DOHH2 (cell line): ENCODE results near the gene SAE1.

Experiments
- H3F3A ChIP-seq: fragments of 200-600 bp; sonication (generic), shearing (Covaris generic); 2 replicates; pipeline ENCODE4 v1.6.0; 2016; ENCODE audit warnings: antibody characterized with exemption, mild to moderate bottlenecking; ENCODE audit not compliant: control insufficient read depth, insufficient read depth
- H3K27ac ChIP-seq: fragments of 200-600 bp; sonication (generic); 2 replicates; pipeline ENCODE4 v1.5.1; 2014; ENCODE audit warnings: low read depth, mild to moderate bottlenecking, low read length, moderate library complexity
- H3K27me3 ChIP-seq: fragments of 200-600 bp; sonication (generic); 2 replicates; pipeline ENCODE4 v1.6.1; 2014; ENCODE audit warnings: mild to moderate bottlenecking, low read length, mixed read lengths; ENCODE audit not compliant: control insufficient read depth
- H3K36me3 ChIP-seq: fragments of 200-600 bp; sonication (generic); 2 replicates; pipeline ENCODE4 v1.6.1; 2014; ENCODE audit warnings: mild to moderate bottlenecking, low read length, moderate library complexity, mixed read lengths; ENCODE audit not compliant: control insufficient read depth
- H3K4me1 ChIP-seq: fragments of 200-600 bp; sonication (generic); 2 replicates; pipeline ENCODE4 v1.6.1; 2014; ENCODE audit warnings: mild to moderate bottlenecking, low read length, mixed read lengths; ENCODE audit not compliant: control insufficient read depth
- H3K4me2 ChIP-seq: fragments of 200-600 bp; sonication (generic); 2 replicates; pipeline ENCODE4 v1.6.0; 2014; ENCODE audit warnings: mild to moderate bottlenecking, low read length, moderate library complexity
- H3K4me3 ChIP-seq: fragments of 200-600 bp; sonication (generic); 2 replicates; pipeline ENCODE4 v1.5.1; 2014; ENCODE audit warnings: mild to moderate bottlenecking, low read length, mixed read lengths
- H3K79me2 ChIP-seq: fragments of 200-600 bp; sonication (generic); 2 replicates; pipeline ENCODE4 v1.6.1; 2014; ENCODE audit warnings: mild to moderate bottlenecking, low read length, mixed read lengths; ENCODE audit not compliant: control insufficient read depth
- H3K9me2 ChIP-seq: fragments of 200-600 bp; sonication (generic); replicated peaks from 2 replicates; pipeline ENCODE4 v1.6.1; 2014; ENCODE audit warnings: mild to moderate bottlenecking, low read length, mixed read lengths; ENCODE audit not compliant: control insufficient read depth
- H3K9me3 ChIP-seq: fragments of 200-600 bp; sonication (generic); 2 replicates; pipeline ENCODE4 v1.6.1; 2014; ENCODE audit warnings: antibody characterized with exemption, low read length, mixed read lengths; ENCODE audit not compliant: control insufficient read depth, insufficient read depth
- H4K20me1 ChIP-seq: fragments of 200-600 bp; sonication (generic); 2 replicates; pipeline ENCODE4 v1.6.0; 2014; ENCODE audit warnings: low read depth, mild to moderate bottlenecking, antibody characterized with exemption, low read length, moderate library complexity; ENCODE audit not compliant: control insufficient read depth, insufficient read depth
- EZH2phosphoT487 ChIP-seq: fragments of 200-600 bp; sonication (generic); IDR thresholded peaks from 2 replicates; pipeline ENCODE4 v1.6.1; 2017; ENCODE audit warnings: borderline replicate concordance, mild to moderate bottlenecking, antibody characterized with exemption, low read length, moderate library complexity, mixed read lengths
- TF ChIP-seq, protein P1 (sequence below): fragments of 200-600 bp; sonication (generic); IDR thresholded peaks from one replicate; pipeline ENCODE4 v1.5.1; 2014; ENCODE audit warnings: antibody characterized with exemption, mild to moderate bottlenecking, low read depth, low read length; ENCODE audit not compliant: poor library complexity, severe bottlenecking

Gene SAE1

GRCh38 chr19:47132194-47132852 lies 1.7 kb downstream of the SAE1 start:
- Histone ChIP-seq H3K79me2 (peaks cover 67% of the 10 kb centered on the region), H3K9me3 (no peaks in the 10 kb centered on the region), H3K27me3 (no peaks in the 10 kb centered on the region), H4K20me1 (peaks cover 27% of the 10 kb centered on the region), H3K4me3 (peak overlapping the region; percentile 92), H3K9me2 (no peaks in the 10 kb centered on the region), H3K27ac (no peak overlapping the region), H3F3A (no peaks in the 10 kb centered on the region), H3K4me1 (peaks cover 34% of the 10 kb centered on the region), H3K4me2 (peak overlapping the region; percentile 68), H3K36me3 (peaks cover 62% of the 10 kb centered on the region)
- TF ChIP-seq, protein P1, sequence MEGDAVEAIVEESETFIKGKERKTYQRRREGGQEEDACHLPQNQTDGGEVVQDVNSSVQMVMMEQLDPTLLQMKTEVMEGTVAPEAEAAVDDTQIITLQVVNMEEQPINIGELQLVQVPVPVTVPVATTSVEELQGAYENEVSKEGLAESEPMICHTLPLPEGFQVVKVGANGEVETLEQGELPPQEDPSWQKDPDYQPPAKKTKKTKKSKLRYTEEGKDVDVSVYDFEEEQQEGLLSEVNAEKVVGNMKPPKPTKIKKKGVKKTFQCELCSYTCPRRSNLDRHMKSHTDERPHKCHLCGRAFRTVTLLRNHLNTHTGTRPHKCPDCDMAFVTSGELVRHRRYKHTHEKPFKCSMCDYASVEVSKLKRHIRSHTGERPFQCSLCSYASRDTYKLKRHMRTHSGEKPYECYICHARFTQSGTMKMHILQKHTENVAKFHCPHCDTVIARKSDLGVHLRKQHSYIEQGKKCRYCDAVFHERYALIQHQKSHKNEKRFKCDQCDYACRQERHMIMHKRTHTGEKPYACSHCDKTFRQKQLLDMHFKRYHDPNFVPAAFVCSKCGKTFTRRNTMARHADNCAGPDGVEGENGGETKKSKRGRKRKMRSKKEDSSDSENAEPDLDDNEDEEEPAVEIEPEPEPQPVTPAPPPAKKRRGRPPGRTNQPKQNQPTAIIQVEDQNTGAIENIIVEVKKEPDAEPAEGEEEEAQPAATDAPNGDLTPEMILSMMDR = no peak
- TF ChIP-seq EZH2phosphoT487 = no peak

- Histone ChIP-seq H3F3A (no peaks in the 10 kb centered on the region), H4K20me1 (peaks cover 27% of the 10 kb centered on the region), H3K79me2 (peaks cover 74% of the 10 kb centered on the region), H3K36me3 (peaks cover 66% of the 10 kb centered on the region), H3K4me1 (peaks cover 34% of the 10 kb centered on the region), H3K9me3 (no peaks in the 10 kb centered on the region), H3K27ac (no peak overlapping the region), H3K4me2 (peak overlapping the region; percentile 68), H3K27me3 (no peaks in the 10 kb centered on the region), H3K9me2 (no peaks in the 10 kb centered on the region), H3K4me3 (peak overlapping the region; percentile 92)
- TF ChIP-seq EZH2phosphoT487 = no peak
- TF ChIP-seq, protein P1 = no peak
Observed at GRCh38 chr19:47133021-47133471, 2.4 kb downstream of the SAE1 start.

- Histone ChIP-seq H3K9me3 (no peaks in the 10 kb centered on the region), H3F3A (no peaks in the 10 kb centered on the region), H3K27me3 (no peaks in the 10 kb centered on the region), H3K79me2 (peaks cover 89% of the 10 kb centered on the region), H3K36me3 (peaks cover 78% of the 10 kb centered on the region), H4K20me1 (peaks cover 34% of the 10 kb centered on the region), H3K4me1 (peaks cover 34% of the 10 kb centered on the region), H3K4me2 (peak overlapping the region; percentile 68), H3K27ac (no peak overlapping the region), H3K4me3 (0 out of 2 replicates have a peak overlapping the region, but pooled peaks have one; percentile 1), H3K9me2 (no peaks in the 10 kb centered on the region)
- TF ChIP-seq EZH2phosphoT487 = no peak
- TF ChIP-seq, protein P1 = no peak
Observed at GRCh38 chr19:47134545-47134944, 3.9 kb downstream of the SAE1 start.
